ENCODE measurements around the gene PTPN22. TPM values are rescaled to one million over a fixed set of nuclear protein-coding genes. Genes with fewer than 3 reads are reported as not detected.

The PTPN22 gene
- total RNA-seq, 1 donor from 2014 or later: 26.1 TPM

DNA sequence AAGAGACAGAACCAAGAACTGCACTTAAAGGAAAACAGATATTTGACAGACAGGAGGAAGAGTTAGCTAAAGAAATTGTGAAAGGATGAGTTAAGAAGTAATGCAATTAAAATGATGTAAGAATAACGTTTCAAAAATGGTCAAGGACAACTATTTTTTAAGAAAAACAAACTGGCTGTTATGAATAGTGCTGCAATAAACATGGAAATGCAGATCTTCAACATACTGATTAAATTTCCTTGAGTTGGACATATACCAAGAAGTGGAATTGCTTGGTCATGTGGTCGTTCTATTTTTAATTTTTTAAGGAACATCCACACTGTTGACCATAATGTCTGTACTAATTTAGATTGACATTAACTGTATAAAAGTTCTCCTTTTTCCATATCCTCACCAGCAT lies 89.1 kb downstream of the PTPN22 start:
- H3K4me3 Mint-ChIP-seq: no peak overlapping the region
- ATAC-seq (ENCODE audit: low read depth) (no peak), DNase-seq (no peak)
- intact Hi-C loops (cut with micrococcal nuclease): loop anchor here (2.0 kb wide), 1 partner anchor 14 kb away; no protein-coding TSS in a partner anchor
- H3K4me1 Mint-ChIP-seq: peaks cover 32% of the 10 kb centered on the region
- H3K27ac Mint-ChIP-seq: no peak overlapping the region
- ChIA-PET CTCF (no interaction called here), POLR2A (interaction anchor here (1.1 kb wide), 1 partner anchor 23 kb away, joined by 4 read pairs; the partner anchor contains the start of gene PHTF1)
- H3K36me3 Mint-ChIP-seq (ENCODE audit: low read depth): peaks cover 18% of the 10 kb centered on the region
- TF ChIP-seq, protein P1, sequence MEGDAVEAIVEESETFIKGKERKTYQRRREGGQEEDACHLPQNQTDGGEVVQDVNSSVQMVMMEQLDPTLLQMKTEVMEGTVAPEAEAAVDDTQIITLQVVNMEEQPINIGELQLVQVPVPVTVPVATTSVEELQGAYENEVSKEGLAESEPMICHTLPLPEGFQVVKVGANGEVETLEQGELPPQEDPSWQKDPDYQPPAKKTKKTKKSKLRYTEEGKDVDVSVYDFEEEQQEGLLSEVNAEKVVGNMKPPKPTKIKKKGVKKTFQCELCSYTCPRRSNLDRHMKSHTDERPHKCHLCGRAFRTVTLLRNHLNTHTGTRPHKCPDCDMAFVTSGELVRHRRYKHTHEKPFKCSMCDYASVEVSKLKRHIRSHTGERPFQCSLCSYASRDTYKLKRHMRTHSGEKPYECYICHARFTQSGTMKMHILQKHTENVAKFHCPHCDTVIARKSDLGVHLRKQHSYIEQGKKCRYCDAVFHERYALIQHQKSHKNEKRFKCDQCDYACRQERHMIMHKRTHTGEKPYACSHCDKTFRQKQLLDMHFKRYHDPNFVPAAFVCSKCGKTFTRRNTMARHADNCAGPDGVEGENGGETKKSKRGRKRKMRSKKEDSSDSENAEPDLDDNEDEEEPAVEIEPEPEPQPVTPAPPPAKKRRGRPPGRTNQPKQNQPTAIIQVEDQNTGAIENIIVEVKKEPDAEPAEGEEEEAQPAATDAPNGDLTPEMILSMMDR (IDR thresholded peaks at IDR 0.05): no peak
- H3K9me3 Mint-ChIP-seq: no peaks in the 10 kb centered on the region
- H3K27me3 Mint-ChIP-seq: no peaks in the 10 kb centered on the region

DNA sequence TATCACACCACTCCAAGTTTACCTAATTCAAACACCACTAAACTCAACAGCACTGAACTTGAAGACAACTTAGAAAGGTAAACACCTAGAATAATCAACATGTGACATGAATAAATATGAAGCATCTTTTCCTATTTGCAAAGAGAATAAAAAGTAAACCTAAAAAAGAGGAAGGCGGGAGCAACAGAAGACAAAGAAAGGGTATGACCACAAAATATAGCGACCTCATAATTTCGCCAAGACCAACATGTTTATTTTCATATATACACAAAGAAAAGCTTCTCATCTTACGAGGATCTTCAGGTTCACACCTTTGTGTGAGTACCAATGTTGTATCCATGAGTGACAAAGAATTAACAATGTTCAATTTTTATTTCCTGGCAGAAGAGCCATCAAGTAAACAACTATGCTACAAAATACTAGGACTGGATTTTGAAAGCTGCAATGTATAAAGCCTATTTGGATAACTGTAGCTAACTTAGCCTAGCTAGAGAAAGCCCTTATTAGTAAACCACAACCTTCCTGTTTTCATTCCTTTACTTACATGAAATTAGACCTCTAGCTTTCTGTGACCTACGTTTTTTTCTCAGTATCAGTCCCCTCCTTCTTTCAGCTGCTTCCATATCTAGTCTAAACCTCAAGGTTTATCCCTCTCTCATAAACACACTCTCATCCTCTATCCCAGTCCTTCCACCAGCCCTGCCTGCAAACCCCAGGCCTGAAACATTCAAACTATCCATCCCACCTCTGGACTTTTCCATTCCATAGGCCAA lies 91.0 kb downstream of the PTPN22 start:
- DNase-seq (no peak), ATAC-seq (ENCODE audit: low read depth) (no peak)
- Mint-ChIP-seq H3K27ac (no peak overlapping the region), H3K4me1 (peaks cover 30% of the 10 kb centered on the region), H3K27me3 (no peaks in the 10 kb centered on the region), H3K4me3 (no peak overlapping the region), H3K9me3 (no peaks in the 10 kb centered on the region), H3K36me3 (ENCODE audit: low read depth) (peaks cover 23% of the 10 kb centered on the region)
- POLR2A ChIA-PET: interaction anchor here (0.7 kb wide), 1 partner anchor 22 kb away, joined by 6 read pairs; the partner anchor contains the start of gene PHTF1
- intact Hi-C loops (cut with micrococcal nuclease): no loop called here
- CTCF ChIA-PET: no interaction called here
- TF ChIP-seq, protein P1 (IDR thresholded peaks at IDR 0.05): no peak

DNA sequence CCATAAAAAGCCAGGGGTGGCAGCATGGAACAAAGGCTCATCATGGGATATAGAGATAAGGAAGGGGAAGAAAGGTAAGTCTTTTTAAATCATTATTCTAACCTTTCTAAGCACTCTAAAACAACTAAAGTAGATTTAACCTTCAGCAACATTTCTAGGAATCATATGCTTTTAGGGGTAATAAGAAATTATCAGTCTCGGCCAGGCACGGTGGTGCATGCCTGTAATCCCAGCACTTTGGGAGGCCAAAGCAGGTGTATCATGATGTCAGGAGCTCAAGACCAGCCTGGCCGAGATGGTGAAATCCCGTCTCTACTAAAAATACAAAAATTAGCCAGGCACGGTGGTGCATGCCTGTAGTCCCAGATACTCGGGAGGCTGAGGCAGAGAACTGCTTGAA lies 92.0 kb downstream of the PTPN22 start:
- POLR2A ChIA-PET: no interaction called here
- CTCF ChIA-PET: no interaction called here
- no peak overlapping the region for H3K27ac Mint-ChIP-seq
- intact Hi-C loops (cut with micrococcal nuclease): no loop called here
- H3K36me3 Mint-ChIP-seq (ENCODE audit: low read depth): peaks cover 28% of the 10 kb centered on the region
- H3K4me1 Mint-ChIP-seq: peaks cover 28% of the 10 kb centered on the region
- no peaks in the 10 kb centered on the region for H3K27me3 Mint-ChIP-seq
- H3K4me3 Mint-ChIP-seq: no peak overlapping the region
- TF ChIP-seq, protein P1 (IDR thresholded peaks at IDR 0.05): no peak
- no peaks in the 10 kb centered on the region for H3K9me3 Mint-ChIP-seq
- DNase-seq: no peak
- ATAC-seq (ENCODE audit: low read depth): no peak

DNA sequence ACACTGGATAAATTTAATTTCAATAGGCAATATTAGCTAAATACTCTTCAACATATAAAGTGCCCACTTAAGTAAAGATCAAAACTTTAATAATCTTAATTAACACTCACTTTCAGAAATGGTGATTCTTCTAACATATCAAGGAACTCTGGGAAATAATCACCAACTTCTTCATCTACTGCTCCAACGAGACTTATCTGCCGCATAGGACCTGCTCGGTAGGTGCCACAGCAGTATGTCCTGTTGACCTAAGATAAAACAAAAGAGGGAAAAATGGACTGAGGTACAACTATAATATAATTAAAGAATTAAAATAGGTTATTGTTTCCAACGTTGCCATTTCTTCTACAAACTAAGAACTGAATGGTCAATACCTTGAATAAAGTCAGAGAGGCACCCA lies 94.0 kb downstream of the PTPN22 start:
- ChIA-PET POLR2A (no interaction called here), CTCF (interaction anchor here (0.6 kb wide), 1 partner anchor 19 kb away, joined by 5 read pairs; no protein-coding TSS in a partner anchor)
- peaks cover 10% of the 10 kb centered on the region for H3K4me1 Mint-ChIP-seq
- H3K4me3 Mint-ChIP-seq: no peak overlapping the region
- peaks cover 30% of the 10 kb centered on the region for H3K36me3 Mint-ChIP-seq (ENCODE audit: low read depth)
- intact Hi-C loops (cut with micrococcal nuclease): loop anchor here (2.0 kb wide), 1 partner anchor 13 kb away; no protein-coding TSS in a partner anchor
- TF ChIP-seq, protein P1 (IDR thresholded peaks at IDR 0.05): no peak
- no peak overlapping the region for H3K27ac Mint-ChIP-seq
- H3K9me3 Mint-ChIP-seq: no peaks in the 10 kb centered on the region
- no peak for DNase-seq
- no peak for ATAC-seq (ENCODE audit: low read depth)
- no peaks in the 10 kb centered on the region for H3K27me3 Mint-ChIP-seq

DNA sequence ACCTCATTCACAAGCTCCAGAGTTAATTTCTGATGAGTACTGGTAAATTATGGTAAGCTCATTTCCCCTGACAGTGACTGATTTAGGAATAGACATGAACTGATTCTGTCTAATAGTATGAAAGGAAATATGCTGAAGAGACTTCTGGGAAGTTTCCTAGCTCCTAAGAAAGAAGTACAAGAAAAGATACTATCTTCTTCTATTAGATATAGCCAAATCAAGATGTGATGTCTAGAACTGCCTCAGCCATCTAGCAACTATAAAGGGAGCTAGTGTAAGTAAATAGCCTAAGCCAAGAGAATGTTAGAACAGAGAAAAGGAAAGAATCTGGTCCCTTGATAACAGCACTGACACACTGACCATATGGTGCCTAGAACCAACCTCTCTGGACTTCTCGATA lies 101.5 kb downstream of the PTPN22 start:
- ChIA-PET POLR2A (interaction anchor here (0.6 to 1.4 kb wide), 2 partner anchors 10 to 11 kb away, joined by 3 to 12 read pairs; partner anchors contain the start of gene PHTF1), CTCF (interaction anchor here (0.6 kb wide), 1 partner anchor 870 kb away, joined by 3 read pairs; no protein-coding TSS in a partner anchor)
- H3K9me3 Mint-ChIP-seq: no peaks in the 10 kb centered on the region
- ATAC-seq (ENCODE audit: low read depth) (no peak), DNase-seq (no peak)
- peaks cover 12% of the 10 kb centered on the region for H3K4me1 Mint-ChIP-seq
- TF ChIP-seq, protein P1 (IDR thresholded peaks at IDR 0.05): no peak
- peaks cover 61% of the 10 kb centered on the region for H3K36me3 Mint-ChIP-seq (ENCODE audit: low read depth)
- no peak overlapping the region for H3K4me3 Mint-ChIP-seq
- no peak overlapping the region for H3K27ac Mint-ChIP-seq
- no peaks in the 10 kb centered on the region for H3K27me3 Mint-ChIP-seq
- intact Hi-C loops (cut with micrococcal nuclease): no loop called here

All from activated B cell treated with CpG ODN at 0.5 μM for 24 hours (primary cell).